DMS114 treated with DMSO at 0.1 percent for 48 hours (cell line): ENCODE data around the gene EML5.
A peak's percentile ranks its signal among the peaks of the same experiment; 100 is the strongest.

ENCODE experiments used
- DNase-seq: peaks from one replicate; lab custom pipeline; 2025; ENCODE audit not compliant: unreplicated experiment; lab: John Stamatoyannopoulos, UW

The EML5 gene

DNA sequence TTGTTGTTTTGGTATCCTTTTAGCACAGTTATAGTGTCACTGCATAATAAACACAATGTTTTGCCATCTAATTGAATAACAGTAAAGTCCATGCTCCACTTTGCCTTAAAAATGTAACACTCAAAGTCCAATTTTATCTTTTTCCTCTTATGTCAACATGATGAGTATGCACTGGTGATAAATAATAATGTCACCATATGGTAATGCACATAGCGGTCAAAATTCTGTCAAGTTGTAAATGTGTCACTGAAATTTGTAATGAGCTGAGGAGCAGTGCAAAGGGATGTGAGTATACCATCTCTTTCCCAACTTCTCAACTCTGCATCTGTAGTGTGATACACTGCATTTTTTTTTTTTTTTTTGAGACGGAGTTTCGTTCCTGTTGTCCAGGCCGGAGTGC, 65.7 kb downstream of the EML5 start:
- no peak for DNase-seq

GRCh38 chr14:88710709-88711108, 82.0 kb downstream of the EML5 start:
- no peak for DNase-seq

- DNase-seq, result no peak
Observed at GRCh38 chr14:88707088-88707487, 85.7 kb downstream of the EML5 start.

DNA sequence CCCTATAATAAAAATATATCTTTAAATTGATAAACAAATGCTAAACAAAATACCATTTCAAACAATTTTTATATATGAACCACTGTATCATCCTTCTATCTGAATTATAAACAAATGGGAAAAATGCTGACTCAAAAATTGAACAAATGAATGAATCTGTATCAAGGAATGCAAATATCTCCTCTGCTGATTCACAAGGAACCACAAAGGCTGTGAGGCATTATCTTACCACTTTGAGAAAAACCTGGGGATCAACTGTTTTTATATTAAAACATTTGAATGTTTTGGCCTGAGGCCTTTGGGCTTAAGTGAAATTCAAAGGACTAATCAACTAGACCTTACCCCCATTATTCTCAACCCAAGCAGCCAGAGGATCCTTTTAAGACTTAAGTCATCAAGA, 86.3 kb downstream of the EML5 start:
- no peak for DNase-seq

DNA sequence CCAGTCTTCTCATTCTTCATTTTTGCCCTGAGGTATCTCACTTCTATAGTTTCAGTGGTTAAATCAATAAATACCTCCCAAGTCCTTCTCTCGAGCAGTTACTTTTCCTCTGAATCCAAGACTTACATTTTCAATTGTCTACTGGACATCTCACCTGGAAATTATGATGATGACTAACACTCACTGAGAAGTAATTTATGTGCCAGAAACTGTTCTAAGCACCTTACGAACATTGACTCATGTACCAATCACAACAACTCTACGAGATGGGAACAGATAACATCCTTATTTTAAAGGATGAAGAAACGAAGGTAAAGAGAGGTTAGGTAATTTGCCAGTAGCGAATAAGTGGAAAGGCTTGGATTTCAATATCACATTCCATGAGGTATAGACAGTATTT, 94.1 kb downstream of the EML5 start:
- DNase-seq, result no peak

DNA sequence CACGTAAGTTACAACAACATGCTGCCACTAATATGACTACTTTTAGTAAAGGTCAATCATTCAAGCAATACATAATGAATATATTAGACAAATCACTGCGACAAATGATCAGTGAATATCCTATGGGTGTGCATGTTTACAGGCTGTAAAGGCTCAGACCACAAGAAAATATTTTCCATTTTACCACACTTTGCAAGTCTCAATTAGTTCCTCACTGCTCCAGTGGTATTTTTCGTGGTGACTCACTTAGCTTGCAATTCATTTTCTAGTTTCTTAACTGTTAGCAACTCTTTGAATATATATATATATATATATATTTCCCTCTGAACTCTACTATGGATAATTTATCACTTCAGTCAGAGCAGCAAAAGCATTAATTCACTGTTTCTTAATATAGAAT, 96.9 kb downstream of the EML5 start:
- no peak for DNase-seq

GRCh38 chr14:88688386-88688785, 104.4 kb downstream of the EML5 start:
- DNase-seq, result no peak

- DNase-seq, result no peak
Observed at GRCh38 chr14:88683119-88683518, 109.6 kb downstream of the EML5 start.

DNA sequence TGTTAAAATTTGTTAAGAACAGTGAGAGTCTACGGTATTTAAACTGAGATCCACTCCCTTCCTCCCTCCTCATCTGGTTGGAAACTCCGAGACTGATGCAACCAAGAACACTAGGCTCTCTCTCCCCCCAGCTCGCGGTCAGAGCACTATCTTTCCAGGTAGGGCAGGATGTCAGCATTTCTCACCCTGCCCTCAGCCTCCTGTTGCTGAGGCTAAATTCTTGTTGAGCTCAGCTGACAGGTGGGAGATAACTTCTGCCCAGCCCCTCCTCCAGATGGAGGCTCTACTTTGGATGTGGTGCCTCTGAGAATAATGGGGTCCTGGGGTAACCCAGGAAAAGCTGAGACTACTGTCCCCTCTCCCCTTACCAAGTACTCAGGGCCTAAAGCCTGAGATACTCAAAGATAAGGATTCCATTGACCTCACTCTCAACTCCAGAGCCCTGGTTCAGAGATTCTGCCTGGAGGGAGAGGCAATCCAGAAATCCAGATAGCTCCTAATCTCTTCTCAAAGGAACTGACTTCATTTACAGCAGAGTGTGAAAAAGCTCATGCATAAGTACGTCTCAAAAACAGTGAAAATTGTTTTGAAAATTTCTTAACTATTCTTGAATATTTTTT, 110.1 kb downstream of the EML5 start:
- no peak for DNase-seq

DNA sequence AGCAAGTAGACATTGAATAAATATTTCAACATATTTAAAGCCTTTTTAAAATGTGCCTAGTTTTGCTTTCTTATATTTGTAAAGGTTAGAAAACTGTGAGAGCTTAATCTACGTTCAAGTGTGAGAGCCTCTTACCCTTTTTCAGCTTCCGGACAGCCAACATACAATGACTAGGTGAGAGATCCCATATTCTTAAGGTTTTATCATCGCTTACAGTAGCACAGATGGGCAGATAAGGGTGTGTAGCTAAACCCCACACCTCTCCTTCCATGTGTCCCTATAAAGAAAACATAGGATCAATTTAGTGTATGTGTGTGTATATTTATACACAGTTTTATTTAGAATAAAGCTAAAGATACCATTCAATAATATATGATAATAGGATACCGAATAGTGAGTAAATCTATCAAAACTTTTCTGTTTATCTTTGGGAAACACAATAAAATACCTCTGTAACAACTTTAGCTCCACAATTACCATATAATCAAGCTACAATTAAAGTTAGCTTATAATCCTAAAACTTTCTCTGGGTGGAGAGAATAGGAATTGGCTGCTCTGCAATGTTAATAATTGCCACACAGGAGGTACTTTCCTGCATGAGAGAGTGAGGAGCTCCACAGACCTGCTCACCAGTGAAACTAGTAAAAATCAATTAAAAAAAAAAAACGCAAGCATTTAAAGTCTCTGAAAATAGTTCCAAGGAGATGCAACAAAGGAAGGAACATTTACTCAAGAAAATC, 110.8 kb downstream of the EML5 start:
- DNase-seq, result no peak

DNA sequence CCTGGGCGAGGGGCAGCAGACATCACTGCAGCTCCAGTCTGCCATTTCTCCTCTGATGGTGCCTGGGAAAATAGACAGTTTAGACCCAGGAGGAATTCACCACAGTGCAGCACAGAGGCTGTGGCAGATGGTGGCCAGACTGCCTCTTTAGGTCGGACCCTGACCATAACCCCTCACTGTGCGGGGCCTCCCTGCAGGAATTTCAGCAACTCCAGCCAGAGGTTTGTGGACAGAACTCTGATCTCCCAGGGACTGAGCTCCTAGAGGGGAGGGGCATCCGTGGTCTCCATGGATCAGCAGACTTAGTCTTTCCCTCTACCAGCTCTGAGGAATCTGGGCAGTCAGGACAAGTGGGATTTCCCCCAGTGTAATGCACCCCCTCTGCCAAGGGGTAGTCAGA, 123.4 kb downstream of the EML5 start:
- DNase-seq, result no peak

- DNase-seq, result no peak
Observed at GRCh38 chr14:88668448-88669116, 124.2 kb downstream of the EML5 start.

DNA sequence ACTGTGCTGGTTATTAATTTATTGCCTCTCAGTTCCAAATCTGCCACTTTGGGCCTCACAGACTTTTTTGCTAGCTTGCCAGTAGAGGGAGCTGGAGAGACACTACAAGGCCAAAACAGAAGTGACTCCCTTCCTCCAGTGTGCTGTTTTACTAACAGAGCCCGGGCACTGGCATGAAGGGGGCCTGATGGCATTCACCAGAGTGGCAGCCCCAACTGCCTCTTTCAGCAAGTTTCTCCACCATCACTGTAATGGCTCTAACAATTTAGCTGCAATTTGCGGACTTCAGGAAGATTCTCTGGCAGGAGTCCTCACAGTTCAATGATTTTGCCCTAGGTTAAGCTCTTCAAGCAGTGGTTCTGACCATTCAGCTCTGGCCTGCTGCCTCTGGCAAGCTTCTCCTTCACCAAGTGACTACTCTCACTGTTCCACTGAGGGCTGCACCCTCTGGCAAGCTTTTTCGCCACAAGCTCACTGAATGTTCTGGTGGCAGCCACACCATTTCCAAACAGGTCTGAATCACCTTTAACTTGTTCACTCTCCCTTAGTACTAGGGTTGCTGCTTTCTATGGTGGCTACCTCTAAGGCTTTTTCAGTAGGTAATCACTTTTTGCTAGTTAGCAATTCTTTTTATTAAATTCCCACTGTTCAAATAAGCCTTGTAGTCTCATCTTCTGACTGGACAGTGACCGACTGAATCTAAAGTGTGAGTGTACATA, 125.0 kb downstream of the EML5 start:
- DNase-seq, result peak; percentile 68

DNA sequence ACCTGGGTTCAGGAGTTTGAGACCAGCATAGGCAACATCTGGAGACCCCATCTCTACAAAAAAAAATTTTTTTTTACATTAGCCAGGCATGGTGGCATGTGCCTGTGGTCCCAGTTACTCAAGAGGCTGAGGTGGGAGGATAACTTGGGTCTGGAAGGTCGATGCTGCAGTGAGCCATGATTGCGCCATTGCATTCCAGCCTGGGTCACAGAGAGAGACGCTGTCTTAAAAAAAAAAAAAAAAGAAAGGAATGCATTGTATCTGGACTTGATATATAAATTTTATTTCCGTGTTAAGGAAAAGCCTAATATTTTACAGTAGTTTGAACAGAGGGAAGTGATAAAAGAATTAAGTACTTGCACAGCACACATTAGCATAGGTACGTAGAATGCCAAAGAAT, 132.7 kb downstream of the EML5 start:
- DNase-seq, result no peak

GRCh38 chr14:88639221-88639620, 153.5 kb downstream of the EML5 start:
- no peak for DNase-seq

- DNase-seq, result no peak
Observed at GRCh38 chr14:88632512-88632911, 160.2 kb downstream of the EML5 start.

- no peak for DNase-seq
Observed at GRCh38 chr14:88631091-88631490, 161.7 kb downstream of the EML5 start.

DNA sequence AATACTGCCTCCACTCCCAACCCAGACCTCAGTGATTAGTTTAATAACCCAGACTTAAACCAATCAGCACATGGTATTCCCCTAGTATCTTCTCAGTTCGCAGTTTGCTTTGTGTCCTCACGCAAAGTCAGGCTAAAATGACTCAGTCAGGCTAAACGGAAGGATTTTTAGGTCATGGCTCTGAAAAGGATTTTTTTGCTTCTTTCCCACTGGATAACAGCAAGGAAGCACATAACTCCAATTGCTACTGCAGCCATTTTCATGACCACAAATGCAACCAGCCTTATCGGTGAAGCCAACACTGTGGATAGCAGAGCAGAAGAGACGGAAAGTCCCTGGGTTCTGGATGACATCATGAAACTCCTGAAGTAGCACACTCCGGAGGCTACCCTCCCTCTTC, 162.2 kb downstream of the EML5 start:
- no peak for DNase-seq

- no peak for DNase-seq
Observed at GRCh38 chr14:88628462-88628861, 164.3 kb downstream of the EML5 start.

DNA sequence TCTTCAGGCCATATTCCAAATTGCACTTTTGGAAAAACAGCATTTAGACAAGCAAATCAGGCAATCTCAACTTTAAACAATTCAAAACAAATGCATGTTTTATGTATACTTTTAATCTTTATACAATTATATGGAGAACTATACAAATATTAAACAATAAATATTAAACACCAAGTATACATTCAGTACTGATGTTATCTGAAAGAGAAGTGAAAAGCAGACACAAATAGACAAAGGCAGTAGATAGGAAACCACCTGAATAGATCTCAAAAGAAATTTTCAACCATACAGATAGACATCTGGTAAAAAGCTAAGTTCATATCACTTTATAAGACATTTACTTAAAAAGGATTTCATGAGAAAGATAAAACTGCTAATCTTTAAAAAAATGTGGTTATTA, 164.7 kb downstream of the EML5 start:
- DNase-seq, result no peak

DNA sequence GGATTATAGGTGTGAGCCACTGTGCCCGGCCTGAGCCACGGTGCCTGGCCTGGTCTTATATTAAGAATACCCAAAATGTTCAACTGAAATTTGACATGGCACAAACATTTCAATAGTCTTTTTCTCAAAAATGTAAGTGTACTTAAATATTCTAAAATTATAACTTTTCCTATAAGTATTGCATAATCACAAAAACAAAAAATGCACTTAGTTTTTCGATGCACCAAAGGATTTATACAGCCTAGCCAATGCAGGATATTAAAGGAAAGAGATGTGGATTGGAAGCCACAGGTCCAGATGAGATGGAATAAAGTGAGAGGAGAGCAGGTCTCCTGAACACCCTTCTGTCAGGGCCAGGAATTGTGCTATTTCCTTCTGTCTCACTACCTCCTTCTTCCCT, 167.1 kb downstream of the EML5 start:
- no peak for DNase-seq

DNA sequence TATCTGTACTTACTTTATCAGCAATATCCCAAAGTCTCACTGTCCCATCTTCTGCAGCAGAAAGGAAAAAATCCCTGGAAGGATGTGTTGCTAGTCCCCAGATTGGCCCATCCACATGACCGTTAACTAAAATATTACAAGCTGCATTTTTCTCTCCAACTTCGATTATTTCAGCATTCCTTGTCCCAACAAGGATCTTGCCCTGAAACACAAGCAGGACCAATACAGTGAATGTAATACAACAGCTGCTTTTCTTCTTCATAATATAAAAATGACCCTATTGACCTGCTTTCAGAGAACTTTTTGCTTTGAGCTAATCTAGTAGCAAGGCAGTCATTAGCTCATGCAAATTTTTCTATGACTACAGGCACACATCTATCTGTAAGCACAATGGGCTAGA, 171.7 kb downstream of the EML5 start:
- no peak for DNase-seq
